ENCODE results near the gene PRTFDC1. TPM values are rescaled to one million over a fixed set of nuclear protein-coding genes. Genes with fewer than 3 reads are reported as not detected.

Gene PRTFDC1
- total and polyA plus RNA-seq, 2 donors (not counting 3 experiments of a cell fraction or from before 2014, with no cell fraction given), result 22.0 to 27.0 TPM

- Histone ChIP-seq H3K79me2 (ENCODE audit: control insufficient read depth, insufficient read depth, low read length) (no peaks in the 10 kb centered on the region), H3K36me3 (ENCODE audit: control insufficient read depth in 2 of 2, extremely low read depth in 1 of 2, insufficient read depth in 2 of 2, low read length in 2 of 2) (no peaks in the 10 kb centered on the region), H3K9me1 (replicated peaks; ENCODE audit: control insufficient read depth, extremely low read depth, insufficient read depth, low read length) (no peaks in the 10 kb centered on the region), H3K9me3 (replicated peaks; ENCODE audit: control insufficient read depth, insufficient read depth, low read length) (no peaks in the 10 kb centered on the region), H3K9ac (replicated peaks; ENCODE audit: extremely low read depth, insufficient read depth, low read length) (no peak overlapping the region), H4K20me1 (replicated peaks; ENCODE audit: control insufficient read depth, extremely low read depth, insufficient read depth, low read length) (no peaks in the 10 kb centered on the region), H2AFZ (ENCODE audit: low read depth, low read length) (no peak overlapping the region), H3K4me3 (replicated peaks in 1 of 3; ENCODE audit: insufficient read depth in 1 of 3, low read depth in 1 of 3, low read length in 3 of 3) (no peak overlapping the region), H3K4me2 (ENCODE audit: insufficient read depth, low read length) (no peak overlapping the region), H3K4me1 (ENCODE audit: control insufficient read depth, extremely low read depth, insufficient read depth, low read length) (no peaks in the 10 kb centered on the region), H3K27ac (ENCODE audit: insufficient read depth, low read depth, low read length) (no peak overlapping the region), H3K27me3 (ENCODE audit: control insufficient read depth in 2 of 2, insufficient read depth in 2 of 2, low read length in 2 of 2) (no peaks in the 10 kb centered on the region)
- POLR2A ChIA-PET, result no interaction called here
- CTCF ChIA-PET, result interaction anchor here (1.6 kb wide), 1 partner anchor 8 kb away, joined by 9 read pairs; no protein-coding TSS in a partner anchor
- BruUV-seq (replicated peaks), result no TSS peak
- intact Hi-C loops (cut with micrococcal nuclease), result no loop called here
- TF ChIP-seq JUN (IDR thresholded peaks at IDR 0.05; ENCODE audit: borderline replicate concordance, insufficient read depth, insufficient read length, low read depth) (no peak), MAX (IDR thresholded peaks at IDR 0.05; ENCODE audit: insufficient read depth, insufficient read length) (no peak), MYC (IDR thresholded peaks at IDR 0.05; ENCODE audit: low read depth, low read length) (no peak), EZH2 (IDR thresholded peaks at IDR 0.05; ENCODE audit: borderline replicate concordance, low read depth, low read length, severe bottlenecking) (no peak), GATA2 (IDR thresholded peaks at IDR 0.05; ENCODE audit: insufficient read depth, insufficient read length, low read depth, low read length) (no peak), POLR2AphosphoS5 (IDR thresholded peaks at IDR 0.05; ENCODE audit: insufficient read depth, low read depth, low read length) (no peak), POLR2A (IDR thresholded peaks at IDR 0.05; ENCODE audit: low read depth, low read length) (no peak), FOS (IDR thresholded peaks at IDR 0.05; ENCODE audit: borderline replicate concordance, insufficient read depth, low read length) (no peak), CTCF (IDR thresholded peaks at IDR 0.05; ENCODE audit: extremely low read depth in 1 of 2, insufficient read depth in 1 of 2, low read depth in 1 of 2, low read length in 2 of 2) (no peak)
- no peak for FAIRE-seq
- dilution Hi-C loops (cut with MboI; ENCODE audit: extremely low pct_ligation_motif_present, low sequenced_read_pairs), result no loop called here
- DNase-seq (ENCODE audit: low read depth, low spot score), result no peak
Measured at GRCh38 chr10:24998044-24998443, 45.6 kb upstream of the PRTFDC1 start.

Measured in endothelial cell of umbilical vein (primary cell).